Liver (tissue), 3 donors: ENCODE results near the gene JAKMIP2.

Experiments
- JUND ChIP-seq, 2 donors: IDR thresholded peaks; 2 replicates each; pipeline ENCODE4 v1.6.1; 2016; ENCODE audit warnings: antibody characterized with exemption in 2 of 2
- NR2F2 ChIP-seq: IDR thresholded peaks from 2 replicates; pipeline ENCODE4 v1.6.1; 2016; ENCODE audit warnings: antibody characterized with exemption
- SP1 ChIP-seq: IDR thresholded peaks from 2 replicates; pipeline ENCODE4 v1.6.1; 2018; ENCODE audit warnings: antibody characterized with exemption, mild to moderate bottlenecking
- TAF1 ChIP-seq: conservative IDR thresholded peaks from 2 replicates; pipeline ENCODE4 v1.6.1; 2016; ENCODE audit warnings: antibody characterized with exemption, mild to moderate bottlenecking
- YY1 ChIP-seq: IDR thresholded peaks from 2 replicates; pipeline ENCODE4 v1.6.1; 2016; ENCODE audit warnings: antibody characterized with exemption, mild to moderate bottlenecking
- TF ChIP-seq, protein P1 (sequence below): fragments of 150-350 bp; IDR thresholded peaks from 2 replicates; pipeline ENCODE4 v1.5.1; 2017; ENCODE audit warnings: improper control_type of control experiment, low read depth, low read length; ENCODE audit not compliant: missing input control
- TF ChIP-seq, protein P2 (sequence below): IDR thresholded peaks from 2 replicates; pipeline ENCODE4 v1.6.1; 2016; ENCODE audit warnings: antibody characterized with exemption, mild to moderate bottlenecking
- TF ChIP-seq, protein P3 (sequence below): IDR thresholded peaks from 2 replicates; pipeline ENCODE4 v1.6.1; 2016; ENCODE audit warnings: antibody characterized with exemption
- TF ChIP-seq, protein P4 (sequence below): IDR thresholded peaks from 2 replicates; pipeline ENCODE4 v1.6.1; 2016; ENCODE audit warnings: antibody characterized with exemption
- donor health status: healthy.
- donor health status: healthy.

DNA sequence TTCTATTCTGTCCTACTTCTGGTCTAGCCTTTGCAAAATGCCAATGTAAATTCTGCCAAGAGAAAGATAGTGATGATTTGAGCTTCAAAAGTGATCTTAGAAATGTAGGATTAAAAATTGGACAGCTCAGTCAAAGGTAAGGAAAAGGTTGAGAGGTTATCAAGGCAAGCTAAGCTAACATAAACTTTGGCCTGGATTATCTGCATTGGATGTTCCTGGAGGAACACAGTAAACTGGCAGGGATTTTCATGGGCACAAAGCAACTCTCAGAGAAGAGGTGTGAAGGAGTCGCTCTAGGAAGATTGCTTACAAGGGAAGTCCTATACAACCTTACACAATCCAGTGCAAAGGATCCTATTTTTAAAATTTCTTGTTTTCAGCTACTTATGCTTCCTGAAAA lies 115.2 kb downstream of the JAKMIP2 start:
- TF ChIP-seq SP1 (peak; percentile 71), TAF1 (no peak), YY1 (no peak), JUND (IDR thresholded peaks at IDR 0.05) (peak in 1 of 2 donors; percentile 68), NR2F2 (peak; percentile 45)
- TF ChIP-seq, protein P1, sequence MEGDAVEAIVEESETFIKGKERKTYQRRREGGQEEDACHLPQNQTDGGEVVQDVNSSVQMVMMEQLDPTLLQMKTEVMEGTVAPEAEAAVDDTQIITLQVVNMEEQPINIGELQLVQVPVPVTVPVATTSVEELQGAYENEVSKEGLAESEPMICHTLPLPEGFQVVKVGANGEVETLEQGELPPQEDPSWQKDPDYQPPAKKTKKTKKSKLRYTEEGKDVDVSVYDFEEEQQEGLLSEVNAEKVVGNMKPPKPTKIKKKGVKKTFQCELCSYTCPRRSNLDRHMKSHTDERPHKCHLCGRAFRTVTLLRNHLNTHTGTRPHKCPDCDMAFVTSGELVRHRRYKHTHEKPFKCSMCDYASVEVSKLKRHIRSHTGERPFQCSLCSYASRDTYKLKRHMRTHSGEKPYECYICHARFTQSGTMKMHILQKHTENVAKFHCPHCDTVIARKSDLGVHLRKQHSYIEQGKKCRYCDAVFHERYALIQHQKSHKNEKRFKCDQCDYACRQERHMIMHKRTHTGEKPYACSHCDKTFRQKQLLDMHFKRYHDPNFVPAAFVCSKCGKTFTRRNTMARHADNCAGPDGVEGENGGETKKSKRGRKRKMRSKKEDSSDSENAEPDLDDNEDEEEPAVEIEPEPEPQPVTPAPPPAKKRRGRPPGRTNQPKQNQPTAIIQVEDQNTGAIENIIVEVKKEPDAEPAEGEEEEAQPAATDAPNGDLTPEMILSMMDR = no peak
- TF ChIP-seq, protein P2, sequence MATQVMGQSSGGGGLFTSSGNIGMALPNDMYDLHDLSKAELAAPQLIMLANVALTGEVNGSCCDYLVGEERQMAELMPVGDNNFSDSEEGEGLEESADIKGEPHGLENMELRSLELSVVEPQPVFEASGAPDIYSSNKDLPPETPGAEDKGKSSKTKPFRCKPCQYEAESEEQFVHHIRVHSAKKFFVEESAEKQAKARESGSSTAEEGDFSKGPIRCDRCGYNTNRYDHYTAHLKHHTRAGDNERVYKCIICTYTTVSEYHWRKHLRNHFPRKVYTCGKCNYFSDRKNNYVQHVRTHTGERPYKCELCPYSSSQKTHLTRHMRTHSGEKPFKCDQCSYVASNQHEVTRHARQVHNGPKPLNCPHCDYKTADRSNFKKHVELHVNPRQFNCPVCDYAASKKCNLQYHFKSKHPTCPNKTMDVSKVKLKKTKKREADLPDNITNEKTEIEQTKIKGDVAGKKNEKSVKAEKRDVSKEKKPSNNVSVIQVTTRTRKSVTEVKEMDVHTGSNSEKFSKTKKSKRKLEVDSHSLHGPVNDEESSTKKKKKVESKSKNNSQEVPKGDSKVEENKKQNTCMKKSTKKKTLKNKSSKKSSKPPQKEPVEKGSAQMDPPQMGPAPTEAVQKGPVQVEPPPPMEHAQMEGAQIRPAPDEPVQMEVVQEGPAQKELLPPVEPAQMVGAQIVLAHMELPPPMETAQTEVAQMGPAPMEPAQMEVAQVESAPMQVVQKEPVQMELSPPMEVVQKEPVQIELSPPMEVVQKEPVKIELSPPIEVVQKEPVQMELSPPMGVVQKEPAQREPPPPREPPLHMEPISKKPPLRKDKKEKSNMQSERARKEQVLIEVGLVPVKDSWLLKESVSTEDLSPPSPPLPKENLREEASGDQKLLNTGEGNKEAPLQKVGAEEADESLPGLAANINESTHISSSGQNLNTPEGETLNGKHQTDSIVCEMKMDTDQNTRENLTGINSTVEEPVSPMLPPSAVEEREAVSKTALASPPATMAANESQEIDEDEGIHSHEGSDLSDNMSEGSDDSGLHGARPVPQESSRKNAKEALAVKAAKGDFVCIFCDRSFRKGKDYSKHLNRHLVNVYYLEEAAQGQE = peak; percentile 65
- TF ChIP-seq, protein P3, sequence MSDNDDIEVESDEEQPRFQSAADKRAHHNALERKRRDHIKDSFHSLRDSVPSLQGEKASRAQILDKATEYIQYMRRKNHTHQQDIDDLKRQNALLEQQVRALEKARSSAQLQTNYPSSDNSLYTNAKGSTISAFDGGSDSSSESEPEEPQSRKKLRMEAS = no peak
- TF ChIP-seq, protein P4, sequence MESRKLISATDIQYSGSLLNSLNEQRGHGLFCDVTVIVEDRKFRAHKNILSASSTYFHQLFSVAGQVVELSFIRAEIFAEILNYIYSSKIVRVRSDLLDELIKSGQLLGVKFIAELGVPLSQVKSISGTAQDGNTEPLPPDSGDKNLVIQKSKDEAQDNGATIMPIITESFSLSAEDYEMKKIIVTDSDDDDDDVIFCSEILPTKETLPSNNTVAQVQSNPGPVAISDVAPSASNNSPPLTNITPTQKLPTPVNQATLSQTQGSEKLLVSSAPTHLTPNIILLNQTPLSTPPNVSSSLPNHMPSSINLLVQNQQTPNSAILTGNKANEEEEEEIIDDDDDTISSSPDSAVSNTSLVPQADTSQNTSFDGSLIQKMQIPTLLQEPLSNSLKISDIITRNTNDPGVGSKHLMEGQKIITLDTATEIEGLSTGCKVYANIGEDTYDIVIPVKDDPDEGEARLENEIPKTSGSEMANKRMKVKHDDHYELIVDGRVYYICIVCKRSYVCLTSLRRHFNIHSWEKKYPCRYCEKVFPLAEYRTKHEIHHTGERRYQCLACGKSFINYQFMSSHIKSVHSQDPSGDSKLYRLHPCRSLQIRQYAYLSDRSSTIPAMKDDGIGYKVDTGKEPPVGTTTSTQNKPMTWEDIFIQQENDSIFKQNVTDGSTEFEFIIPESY = peak; percentile 14
